Ecto neural progenitor cell (in vitro differentiated cells): Measurements from ENCODE around the gene ADCY5.
"Not testable (repeated sequence)": the region's sequence is repeated elsewhere in the genome, so short reads cannot be mapped to it uniquely, and the experiment has no call there.

Source experiments
- DNase-seq: peaks from one replicate; pipeline ENCODE4 v3.0.0-alpha.2; 2018; ENCODE audit warnings: low spot score

Gene ADCY5

GRCh38 chr3:123448536-123449101 lies at the start of gene ADCY5:
Gene ADCY5, minus strand, starts transcription at chr3:123449090. Its CDS starts 545 bp downstream, at chr3:123448545.
- peak; percentile 65 for DNase-seq

- DNase-seq = no peak
Measured at GRCh38 chr3:123493912-123494311, 45.0 kb upstream of the ADCY5 start.

- DNase-seq = no peak
Measured at GRCh38 chr3:123491966-123492587, 43.2 kb upstream of the ADCY5 start.

DNA sequence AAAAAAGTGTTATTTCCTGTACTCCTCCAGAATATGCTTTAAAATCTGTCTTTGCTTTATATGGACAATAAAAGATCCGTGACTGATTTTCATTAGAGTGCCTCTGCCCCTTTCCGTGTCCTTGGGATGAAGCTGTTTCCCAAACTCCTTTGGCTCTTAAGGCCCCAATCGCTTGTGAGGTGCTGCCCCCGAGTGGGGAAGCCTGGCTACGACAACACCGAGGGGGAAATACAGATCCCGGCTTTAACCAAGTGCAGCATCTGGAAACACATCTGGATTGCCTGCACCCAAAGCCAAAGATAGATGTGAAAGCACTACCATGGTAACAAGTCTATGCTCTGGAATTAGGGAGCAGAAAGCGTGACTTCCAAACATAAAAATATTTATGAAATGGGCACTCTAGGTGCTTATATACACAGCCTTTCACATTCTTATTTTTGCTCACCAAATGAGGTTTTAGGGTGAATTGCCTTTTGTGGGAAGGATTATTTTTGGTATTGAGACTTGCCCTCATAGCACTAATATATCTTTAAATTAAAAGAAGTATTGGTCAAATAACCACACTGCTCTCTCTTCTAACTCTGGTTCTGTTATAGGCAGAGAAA lies 40.6 kb upstream of the ADCY5 start:
- DNase-seq = peak; percentile 83

DNA sequence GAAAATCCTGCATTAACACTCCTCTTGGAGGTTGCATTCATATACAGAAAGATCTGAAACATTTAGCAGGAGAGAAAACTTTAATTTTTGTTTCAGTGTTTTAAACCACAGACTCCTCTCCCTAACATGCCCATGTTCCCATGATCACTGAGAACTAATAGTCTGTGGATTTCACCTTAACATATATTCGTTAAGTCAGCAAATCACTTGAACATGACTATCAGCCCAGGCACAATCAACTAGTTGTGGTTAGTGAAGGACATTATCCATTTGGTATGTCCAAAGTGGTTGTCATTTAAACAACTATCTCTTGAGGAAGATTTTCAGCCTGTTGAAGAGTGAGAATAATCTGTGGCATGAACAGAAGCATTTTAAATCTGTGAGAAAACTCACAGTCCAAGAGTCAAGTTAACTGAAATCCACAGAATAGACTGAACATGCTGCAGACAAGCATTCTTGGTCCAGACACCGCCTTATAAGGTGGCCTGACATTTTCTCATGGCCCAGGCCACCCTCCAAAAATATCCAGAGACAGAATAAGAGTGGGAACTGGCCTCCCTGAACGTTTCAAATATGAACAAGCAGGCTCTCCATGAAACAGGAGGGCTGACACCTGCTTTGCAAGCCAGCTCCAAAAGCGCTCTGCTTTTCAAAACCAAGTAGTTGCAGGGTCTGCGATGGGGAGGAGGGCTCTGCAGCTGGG lies 39.9 kb upstream of the ADCY5 start:
- no peak for DNase-seq

DNA sequence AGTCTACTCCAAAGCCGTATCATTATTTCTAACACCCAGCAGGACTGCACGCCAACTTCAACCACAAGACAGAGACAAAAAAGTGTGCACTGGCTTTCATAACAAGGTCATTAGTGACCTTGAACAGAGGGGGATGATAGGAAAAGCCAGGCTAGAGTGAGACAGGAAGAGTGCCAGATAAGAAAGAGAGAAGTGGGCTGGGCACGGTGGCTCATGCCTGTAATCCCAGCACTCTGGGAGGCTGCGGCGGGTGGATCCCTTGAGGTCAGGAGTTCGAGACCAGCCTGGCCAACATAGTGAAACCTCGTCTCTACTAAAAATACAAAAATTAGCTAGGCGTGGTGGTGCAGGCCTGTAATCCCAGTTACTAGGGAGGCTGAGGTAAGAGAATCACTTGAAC lies 38.2 kb upstream of the ADCY5 start:
- DNase-seq = not testable (repeated sequence)

DNA sequence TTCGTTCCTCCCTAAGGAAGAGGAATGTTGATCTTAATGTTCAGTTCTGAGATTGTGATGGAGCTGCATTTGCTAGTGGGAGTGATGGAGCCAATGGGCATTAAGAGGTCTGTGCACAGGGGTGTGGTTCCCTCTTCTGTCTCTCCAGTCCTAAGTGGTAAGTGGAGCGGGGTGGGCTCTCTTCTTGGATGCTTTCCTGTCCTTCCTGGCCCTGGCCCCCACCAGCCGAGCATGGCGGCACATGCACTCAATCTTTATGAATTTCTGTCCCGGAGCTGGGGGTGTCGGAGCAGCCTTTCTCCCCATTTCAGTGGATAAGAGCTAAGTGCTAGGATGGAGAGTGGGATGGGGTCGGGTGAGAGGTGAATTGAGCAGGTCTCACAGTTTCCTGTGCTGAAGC lies 37.6 kb upstream of the ADCY5 start:
- no peak for DNase-seq

GRCh38 chr3:123485551-123485950 lies 36.7 kb upstream of the ADCY5 start:
- no peak for DNase-seq

DNA sequence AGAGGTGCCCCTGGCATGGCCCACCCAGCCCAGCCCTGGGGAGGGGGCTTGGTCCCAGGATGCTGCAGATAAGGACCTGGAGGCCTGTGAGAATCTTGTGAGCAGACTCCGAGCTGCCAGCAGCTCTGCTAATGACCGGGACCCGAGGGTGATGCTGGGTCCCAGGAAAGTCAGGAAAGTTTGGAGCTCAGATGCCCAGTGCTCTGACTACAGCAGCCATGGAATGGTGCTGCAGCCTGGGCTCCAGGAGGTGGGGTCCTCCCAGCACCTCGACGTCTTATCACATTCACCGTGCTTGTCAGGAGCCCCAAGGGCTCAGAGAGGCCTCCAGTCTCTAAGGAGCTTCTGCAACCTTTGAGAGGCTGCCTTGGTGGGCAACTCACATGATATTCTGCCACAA lies 34.3 kb upstream of the ADCY5 start:
- no peak for DNase-seq

GRCh38 chr3:123481722-123482457 lies 33.0 kb upstream of the ADCY5 start:
- no peak for DNase-seq

DNA sequence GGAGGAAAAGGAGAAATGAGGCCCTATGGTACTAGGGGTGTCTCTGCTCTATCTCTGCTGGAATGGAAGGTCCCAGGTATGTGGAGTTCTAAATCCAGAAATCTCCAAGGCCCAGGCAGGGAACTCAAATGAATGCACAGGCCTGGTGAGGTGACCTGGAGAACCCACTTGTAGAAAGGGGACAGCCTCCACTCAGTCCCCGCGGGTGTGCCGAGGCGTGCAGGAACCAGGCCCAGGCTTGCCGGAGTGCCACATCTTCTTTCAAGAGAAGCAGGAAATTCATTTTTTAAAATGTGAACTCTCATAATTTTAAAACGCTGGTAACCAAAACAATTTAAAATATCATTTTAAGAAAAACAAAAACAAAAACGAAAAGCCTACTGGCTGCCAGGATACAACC lies 32.2 kb upstream of the ADCY5 start:
- DNase-seq = no peak

- DNase-seq = no peak
Measured at GRCh38 chr3:123480428-123480827, 31.5 kb upstream of the ADCY5 start.

DNA sequence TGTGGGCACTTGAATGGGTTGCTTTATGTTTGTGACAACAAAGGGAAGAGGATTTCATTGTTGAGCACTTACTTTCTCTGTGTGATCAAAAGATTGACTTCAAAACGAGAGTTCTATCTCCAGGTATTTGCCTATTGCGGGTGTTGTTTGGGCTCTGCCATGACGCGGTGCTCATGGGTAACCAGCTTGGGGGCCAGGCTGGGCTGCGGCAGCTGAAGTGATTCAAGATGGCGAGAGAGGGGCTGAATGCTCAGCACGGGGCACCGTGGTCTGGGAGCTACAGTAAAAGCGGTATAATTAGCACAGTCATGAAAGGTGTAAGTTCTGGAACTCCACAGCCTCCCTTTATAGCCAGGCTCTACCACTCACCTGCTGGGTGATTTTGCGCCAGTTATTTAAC lies 31.0 kb upstream of the ADCY5 start:
- DNase-seq = no peak

DNA sequence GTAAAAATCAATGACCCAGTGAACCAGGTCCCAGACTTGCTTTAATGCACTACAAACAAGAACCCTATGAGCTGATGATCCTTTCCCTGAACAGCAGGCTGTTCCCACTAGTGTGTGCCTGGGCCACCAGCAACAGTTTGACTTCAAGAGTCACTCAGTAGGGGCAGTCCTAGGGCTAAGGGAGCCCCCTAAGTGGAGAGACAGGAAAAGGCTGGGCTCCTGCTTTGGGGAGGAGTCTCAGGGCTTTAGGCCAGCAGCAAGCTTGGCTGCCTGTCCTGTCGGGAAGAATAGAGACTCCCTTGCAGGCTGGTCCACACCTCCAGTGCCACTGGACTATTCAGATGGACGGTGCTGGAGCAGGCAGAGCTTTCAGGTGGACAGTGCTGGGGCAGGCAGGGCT lies 29.4 kb upstream of the ADCY5 start:
- no peak for DNase-seq

DNA sequence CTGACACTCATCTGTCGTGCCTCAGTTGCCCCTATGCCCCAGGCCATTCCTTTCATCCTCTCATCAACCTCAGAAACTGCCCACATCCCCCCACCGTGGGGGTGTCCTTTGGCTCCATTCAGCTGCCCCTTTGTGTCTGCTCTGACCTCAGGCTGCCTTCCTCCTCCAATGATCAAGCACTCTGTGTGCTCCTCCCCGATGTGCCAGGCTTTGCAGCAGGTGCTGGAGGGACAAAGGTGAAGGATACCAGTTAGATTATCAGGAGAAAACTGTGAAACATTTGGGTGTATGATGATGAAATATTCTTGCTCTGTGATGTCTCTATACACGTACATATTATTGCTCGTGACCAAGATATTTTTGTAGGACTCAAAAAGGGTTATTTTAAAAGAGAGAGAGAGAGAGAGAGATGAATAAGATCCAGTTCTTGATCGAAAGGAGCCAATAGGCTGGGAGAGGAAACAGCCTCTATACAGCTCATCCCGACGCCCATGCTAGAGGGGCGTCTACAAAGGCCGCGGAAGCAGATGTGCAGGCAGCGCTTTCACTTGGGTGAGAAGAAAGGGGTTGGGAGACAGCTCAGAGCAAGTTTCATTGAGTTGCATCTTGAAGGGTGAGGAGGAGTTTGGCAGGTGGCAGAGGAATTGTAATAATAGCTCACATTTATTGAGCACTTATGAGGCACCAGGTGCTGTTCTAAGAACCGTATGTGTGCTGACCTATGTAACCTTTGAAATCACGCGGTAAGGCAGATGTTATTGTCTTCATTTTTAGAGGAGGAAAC lies 28.3 kb upstream of the ADCY5 start:
- no peak for DNase-seq

DNA sequence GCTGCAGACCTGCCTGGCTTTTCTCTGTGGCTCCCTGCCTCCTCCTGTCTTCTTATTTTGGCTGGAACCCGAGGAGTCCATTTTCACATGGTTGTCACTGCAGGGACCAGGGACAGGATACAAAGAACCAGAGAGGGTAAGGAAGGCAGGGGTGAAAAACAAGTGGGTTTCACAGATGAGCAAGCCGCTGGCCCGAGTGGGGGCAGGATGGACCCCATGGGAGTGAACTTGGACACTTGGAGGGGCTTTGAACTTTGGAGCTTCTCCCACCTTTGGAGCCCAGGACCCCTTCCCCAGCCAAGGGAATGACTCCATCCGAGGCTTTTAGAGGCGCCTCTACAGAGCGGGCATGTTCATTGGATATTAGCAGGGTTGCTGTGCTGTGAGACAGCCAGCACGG lies 26.9 kb upstream of the ADCY5 start:
- no peak for DNase-seq

DNA sequence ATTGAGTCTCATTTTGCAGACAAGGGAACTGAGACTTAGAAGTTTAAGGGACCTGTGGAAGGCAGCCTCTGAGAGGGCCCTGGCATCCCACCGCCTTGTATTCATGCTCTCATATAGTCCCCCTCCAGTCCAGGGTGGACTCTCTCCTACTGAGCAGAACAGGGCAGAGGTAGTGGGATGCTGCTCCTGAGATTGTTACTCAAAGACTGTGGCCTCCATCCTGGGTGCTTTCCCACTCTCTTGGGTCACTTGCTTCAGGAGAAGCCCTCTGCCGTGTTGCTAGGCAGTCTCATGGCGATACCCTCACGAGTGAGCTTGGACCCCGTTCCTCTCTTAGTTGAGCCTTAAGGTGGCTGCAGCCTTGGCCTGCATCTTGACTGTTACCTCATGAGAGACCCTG lies 22.2 kb upstream of the ADCY5 start:
- no peak for DNase-seq

- DNase-seq = no peak
Measured at GRCh38 chr3:123469323-123469995, 20.6 kb upstream of the ADCY5 start.

GRCh38 chr3:123467046-123467445 lies 18.2 kb upstream of the ADCY5 start:
- DNase-seq = no peak

- no peak for DNase-seq
Measured at GRCh38 chr3:123464211-123464610, 15.3 kb upstream of the ADCY5 start.

DNA sequence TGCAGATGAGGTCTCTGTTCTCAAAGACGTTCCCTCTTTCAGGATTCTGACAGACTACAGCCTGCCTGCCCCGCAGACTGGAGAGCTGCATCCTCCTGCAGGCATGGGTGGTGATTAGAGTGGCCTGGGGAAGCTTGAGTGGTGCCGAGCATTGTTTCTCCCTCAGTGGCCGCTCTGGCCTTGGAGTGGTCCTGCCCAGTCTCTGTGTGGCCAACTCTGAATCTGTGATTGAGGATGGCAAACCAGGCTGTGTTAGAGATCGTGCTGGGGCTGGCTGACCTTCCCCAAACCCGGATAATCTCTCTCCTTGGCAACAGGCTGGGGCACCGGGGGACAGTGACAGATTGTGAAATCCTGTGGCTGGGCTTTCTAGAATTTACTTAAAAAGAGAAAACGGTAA lies 11.0 kb upstream of the ADCY5 start:
- DNase-seq = peak; percentile 71
